SU-DHL-6 (cell line): ENCODE results near the gene C1orf52.

ENCODE experiments used
- H2AFZ ChIP-seq: fragments of 200-600 bp; sonication (generic); 2 replicates; pipeline ENCODE4 v1.6.1; 2014; ENCODE audit warnings: low read depth, mild to moderate bottlenecking, moderate library complexity, mixed read lengths, antibody characterized with exemption, low read length; ENCODE audit not compliant: severe bottlenecking
- H3F3A ChIP-seq: fragments of 200-600 bp; shearing (Covaris generic); 2 replicates; pipeline ENCODE4 v1.6.0; 2016; ENCODE audit warnings: antibody characterized with exemption, mild to moderate bottlenecking; ENCODE audit not compliant: insufficient read depth
- H3K27ac ChIP-seq: fragments of 200-600 bp; sonication (generic); 2 replicates; pipeline ENCODE4 v1.5.1; 2016; ENCODE audit warnings: low read depth, mild to moderate bottlenecking, low read length, moderate library complexity, mixed read lengths
- H3K27me3 ChIP-seq: fragments of 200-600 bp; sonication (generic), shearing (Covaris generic); 2 replicates; pipeline ENCODE4 v1.6.0; 2014; ENCODE audit warnings: mild to moderate bottlenecking, low read length
- H3K36me3 ChIP-seq: fragments of 200-600 bp; sonication (generic); 2 replicates; pipeline ENCODE4 v1.6.1; 2014; ENCODE audit warnings: mild to moderate bottlenecking, low read length, mixed read lengths
- H3K4me2 ChIP-seq: fragments of 300-600, 200-600 bp; shearing (Covaris generic), sonication (generic); 2 replicates; pipeline ENCODE4 v1.6.0; 2014; ENCODE audit warnings: low read length, low read depth, mild to moderate bottlenecking; ENCODE audit not compliant: poor library complexity, severe bottlenecking
- H3K4me3 ChIP-seq: fragments of 200-600 bp; sonication (generic); 2 replicates; pipeline ENCODE4 v1.5.1; 2014; ENCODE audit warnings: antibody characterized with exemption, low read length, mild to moderate bottlenecking, mixed read lengths; ENCODE audit not compliant: insufficient read depth, poor library complexity, severe bottlenecking
- H3K79me2 ChIP-seq: fragments of 200-600 bp; sonication (generic); 2 replicates; pipeline ENCODE4 v1.6.1; 2014; ENCODE audit warnings: mild to moderate bottlenecking, low read length, moderate library complexity; ENCODE audit not compliant: insufficient read depth
- H3K9ac ChIP-seq: fragments of 200-600 bp; sonication (generic); 2 replicates; pipeline ENCODE4 v1.7.0; 2014; ENCODE audit warnings: mild to moderate bottlenecking, low read length
- H3K9me2 ChIP-seq: fragments of 200-600 bp; sonication (generic); replicated peaks from 2 replicates; pipeline ENCODE4 v1.6.1; 2014; ENCODE audit warnings: low read length; ENCODE audit not compliant: insufficient read depth
- H3K9me3 ChIP-seq: fragments of 200-600 bp; sonication (generic); 2 replicates; pipeline ENCODE4 v1.6.1; 2014; ENCODE audit warnings: low read length, mixed read lengths; ENCODE audit not compliant: insufficient read depth
- H4K20me1 ChIP-seq: fragments of 200-600 bp; sonication (generic); 2 replicates; pipeline ENCODE4 v1.6.1; 2014; ENCODE audit warnings: low read depth, mild to moderate bottlenecking, antibody characterized with exemption, low read length, moderate library complexity, mixed read lengths
- CTCF ChIP-seq: fragments of 200-600 bp; sonication (generic); IDR thresholded peaks from one replicate; pipeline ENCODE4 v1.5.1; 2017; ENCODE audit warnings: antibody characterized with exemption, mild to moderate bottlenecking, low read length, moderate library complexity; ENCODE audit not compliant: insufficient read depth, poor library complexity, severe bottlenecking
- EZH2phosphoT487 ChIP-seq: fragments of 200-600 bp; sonication (generic), shearing (Covaris generic); conservative IDR thresholded peaks from 2 replicates; pipeline ENCODE4 v1.6.1; 2018; ENCODE audit warnings: mild to moderate bottlenecking, antibody characterized with exemption, low read length, moderate library complexity, mixed read lengths

The C1orf52 gene

DNA sequence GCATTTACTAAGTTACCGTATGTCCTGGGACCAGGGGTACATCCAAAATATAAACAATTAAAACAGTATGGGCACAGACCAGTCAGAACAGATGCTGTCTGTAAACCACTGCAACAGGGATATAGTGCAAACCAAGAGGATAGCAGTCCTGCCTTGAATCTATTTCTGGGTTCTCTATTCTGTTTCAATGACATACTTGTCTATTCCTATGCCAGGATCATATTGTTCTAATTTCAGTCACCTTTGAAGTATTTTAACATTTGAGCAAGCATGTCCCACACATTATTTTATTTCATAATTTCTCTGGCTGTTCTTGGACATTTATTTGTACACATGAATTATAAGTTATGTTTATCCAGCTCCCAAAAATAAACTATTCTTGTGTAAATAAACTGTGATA is 30.5 kb downstream of the C1orf52 start:
- H3K4me3 ChIP-seq, result no peak overlapping the region
- no peaks in the 10 kb centered on the region for H3K79me2 ChIP-seq
- TF ChIP-seq CTCF, result no peak
- no peak for TF ChIP-seq EZH2phosphoT487
- H4K20me1 ChIP-seq, result no peaks in the 10 kb centered on the region
- no peak overlapping the region for H3K4me2 ChIP-seq
- no peak overlapping the region for H3K27ac ChIP-seq
- H3K9ac ChIP-seq, result no peak overlapping the region
- no peaks in the 10 kb centered on the region for H3K9me2 ChIP-seq
- no peaks in the 10 kb centered on the region for H3K27me3 ChIP-seq
- H3K9me3 ChIP-seq, result no peaks in the 10 kb centered on the region
- H2AFZ ChIP-seq, result no peak overlapping the region
- no peaks in the 10 kb centered on the region for H3F3A ChIP-seq
- H3K36me3 ChIP-seq, result no peaks in the 10 kb centered on the region

GRCh38 chr1:85225624-85226380 is 33.7 kb downstream of the C1orf52 start:
- H3K4me3 ChIP-seq, result no peak overlapping the region
- H3K9me3 ChIP-seq, result no peaks in the 10 kb centered on the region
- no peak overlapping the region for H2AFZ ChIP-seq
- H3K4me2 ChIP-seq, result no peak overlapping the region
- no peak overlapping the region for H3K9ac ChIP-seq
- no peaks in the 10 kb centered on the region for H3F3A ChIP-seq
- H4K20me1 ChIP-seq, result no peaks in the 10 kb centered on the region
- H3K36me3 ChIP-seq, result no peaks in the 10 kb centered on the region
- no peaks in the 10 kb centered on the region for H3K9me2 ChIP-seq
- no peaks in the 10 kb centered on the region for H3K27me3 ChIP-seq
- no peaks in the 10 kb centered on the region for H3K79me2 ChIP-seq
- H3K27ac ChIP-seq, result no peak overlapping the region
- TF ChIP-seq CTCF, result no peak

DNA sequence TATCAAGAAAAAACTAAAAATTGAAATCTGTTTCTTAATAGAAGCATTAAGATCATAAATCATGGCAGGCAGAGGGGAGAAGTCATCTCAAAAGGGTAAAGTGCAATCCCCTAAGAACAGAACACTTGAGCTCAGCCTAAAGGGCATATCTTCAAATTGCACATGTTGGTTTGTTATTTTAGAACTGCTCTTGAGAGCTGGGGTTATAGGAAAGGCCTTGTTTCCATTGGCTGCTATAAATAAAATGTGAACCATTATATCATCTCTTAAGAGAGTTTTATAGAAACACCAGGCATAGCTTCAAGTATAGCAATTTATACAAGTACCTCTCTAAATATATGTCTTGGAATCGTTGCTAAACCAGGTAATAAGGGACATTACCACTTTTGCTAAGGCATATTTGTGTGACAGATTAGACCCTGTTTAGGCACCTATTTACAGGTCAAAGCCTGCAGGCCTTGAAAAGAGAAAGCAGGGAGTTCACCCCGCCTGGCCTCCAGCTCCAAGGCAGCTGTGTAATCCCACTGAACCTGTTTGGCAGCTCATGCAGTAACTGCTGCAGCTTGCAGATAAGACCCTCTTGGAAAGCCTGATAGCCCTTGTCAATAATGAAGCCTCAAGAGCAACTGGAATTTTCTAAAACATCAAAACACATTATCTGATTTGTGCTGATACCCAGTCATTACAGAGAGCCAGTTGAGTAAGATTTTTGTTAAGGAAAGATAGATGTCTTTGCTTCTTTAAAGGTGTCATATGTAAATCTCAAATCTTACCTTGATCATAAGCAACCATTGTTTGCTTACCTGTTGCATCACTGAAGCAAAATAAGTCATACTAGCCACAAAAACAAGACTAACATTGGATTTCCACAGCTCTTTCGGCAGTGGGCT is 34.5 kb downstream of the C1orf52 start:
- H3K4me3 ChIP-seq, result no peak overlapping the region
- no peak overlapping the region for H2AFZ ChIP-seq
- H3K9ac ChIP-seq, result no peak overlapping the region
- no peaks in the 10 kb centered on the region for H3F3A ChIP-seq
- no peak overlapping the region for H3K27ac ChIP-seq
- no peaks in the 10 kb centered on the region for H3K9me3 ChIP-seq
- no peak overlapping the region for H3K4me2 ChIP-seq
- H3K79me2 ChIP-seq, result no peaks in the 10 kb centered on the region
- H4K20me1 ChIP-seq, result no peaks in the 10 kb centered on the region
- H3K27me3 ChIP-seq, result no peaks in the 10 kb centered on the region
- no peaks in the 10 kb centered on the region for H3K9me2 ChIP-seq
- no peaks in the 10 kb centered on the region for H3K36me3 ChIP-seq
- TF ChIP-seq EZH2phosphoT487, result no peak
- TF ChIP-seq CTCF, result no peak
